MG63 (cell line): ENCODE measurements around the gene MYCBP2. TPM values are rescaled to one million over a fixed set of nuclear protein-coding genes. Genes with fewer than 3 reads are reported as not detected.
"Not testable (repeated sequence)": the region's sequence is repeated elsewhere in the genome, so short reads cannot be mapped to it uniquely, and the experiment has no call there.

Source experiments
- DNase-seq: peaks from one replicate; pipeline ENCODE4 v3.0.0-alpha.2; 2020
- H3K27me3 ChIP-seq: fragments of 250-450 bp; sonication (Bioruptor Pico); 2 replicates; pipeline ENCODE4 v1.5.1; 2020; ENCODE audit warnings: mild to moderate bottlenecking, moderate library complexity
- H3K36me3 ChIP-seq: fragments of 250-450 bp; sonication (Bioruptor Pico); 2 replicates; pipeline ENCODE4 v1.5.1; 2020; ENCODE audit warnings: mild to moderate bottlenecking, moderate library complexity
- H3K4me3 ChIP-seq: fragments of 250-450 bp; sonication (Bioruptor Pico); 2 replicates; pipeline ENCODE4 v1.5.1; 2020; ENCODE audit warnings: mild to moderate bottlenecking, moderate library complexity
- H3K9me3 ChIP-seq: fragments of 250-450 bp; sonication (Bioruptor Pico); 2 replicates; pipeline ENCODE4 v1.5.1; 2020; ENCODE audit warnings: mild to moderate bottlenecking, moderate library complexity
- total RNA-seq: library from RNA; depleted of rRNA; stranded (reverse); fragments of >200 nt; shearing (Covaris generic); gene quantifications from 2 replicates; pipeline ENCODE4 v1.2.3, GENCODE V29; 2014; ENCODE audit warnings: low replicate concordance

Gene MYCBP2
- total RNA-seq, 1 experiment from 2014 or later: 20.5 TPM

- not testable (repeated sequence) for H3K4me3 ChIP-seq, H3K9me3 ChIP-seq, DNase-seq, H3K27me3 ChIP-seq
- H3K36me3 ChIP-seq: peaks cover 11% of the 10 kb centered on the region
These were observed 127.9 kb downstream of the MYCBP2 start for GRCh38 chr13:77198995-77199394.

- Histone ChIP-seq H3K9me3 (no peaks in the 10 kb centered on the region), H3K4me3 (no peak overlapping the region), H3K27me3 (no peaks in the 10 kb centered on the region), H3K36me3 (peaks cover 14% of the 10 kb centered on the region)
- DNase-seq: no peak
These were observed 130.8 kb downstream of the MYCBP2 start for GRCh38 chr13:77196052-77196618.

GRCh38 chr13:77190349-77190958 is 136.4 kb downstream of the MYCBP2 start:
- H3K9me3 ChIP-seq: no peaks in the 10 kb centered on the region
- H3K4me3 ChIP-seq: no peak overlapping the region
- no peak for DNase-seq
- no peaks in the 10 kb centered on the region for H3K27me3 ChIP-seq
- H3K36me3 ChIP-seq: peaks cover 19% of the 10 kb centered on the region

GRCh38 chr13:77185721-77186120 is 141.2 kb downstream of the MYCBP2 start:
- peaks cover 19% of the 10 kb centered on the region for H3K36me3 ChIP-seq
- no peak overlapping the region for H3K4me3 ChIP-seq
- H3K9me3 ChIP-seq: no peaks in the 10 kb centered on the region
- DNase-seq: no peak
- no peaks in the 10 kb centered on the region for H3K27me3 ChIP-seq

DNA sequence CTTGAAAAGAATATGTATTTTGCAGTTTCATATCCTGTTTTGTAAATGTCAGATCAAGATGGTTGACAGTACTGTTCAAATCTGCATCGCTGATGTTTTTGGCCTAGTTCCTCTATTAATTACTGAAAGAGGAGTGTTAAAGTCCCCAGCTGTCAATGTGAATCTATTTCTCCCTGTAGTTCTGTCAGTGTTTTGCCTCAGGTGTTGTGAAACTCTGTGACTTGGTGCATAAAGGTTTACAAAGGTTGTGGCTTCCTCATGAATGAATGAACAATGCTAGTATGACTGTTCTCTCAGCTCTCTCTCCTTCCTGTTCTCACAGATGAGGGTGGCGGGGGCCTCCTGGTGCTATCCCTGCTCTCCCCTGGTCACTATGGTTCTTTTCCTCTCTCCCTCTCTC is 142.4 kb downstream of the MYCBP2 start:
- Histone ChIP-seq H3K4me3 (no peak overlapping the region), H3K9me3 (no peaks in the 10 kb centered on the region), H3K27me3 (no peaks in the 10 kb centered on the region), H3K36me3 (peaks cover 23% of the 10 kb centered on the region)
- DNase-seq: no peak

DNA sequence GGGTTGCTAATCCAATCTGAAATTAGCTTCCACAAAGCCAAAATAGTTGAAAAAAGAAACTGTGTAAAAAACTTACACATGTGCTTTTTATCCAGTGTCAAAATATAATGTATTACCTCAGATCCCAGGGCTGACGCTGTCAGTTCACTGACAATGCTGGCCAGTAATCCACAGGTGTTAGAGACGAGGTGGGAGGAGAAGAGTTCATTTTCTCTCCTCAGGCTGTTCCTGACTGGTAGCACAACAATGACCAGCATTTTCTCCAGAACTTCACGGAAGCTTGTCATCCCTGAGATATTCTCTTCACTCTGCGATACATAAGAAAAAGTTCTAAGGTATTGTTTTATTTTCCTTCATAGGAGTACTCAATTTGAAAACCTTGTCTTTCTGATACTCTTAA is 146.9 kb downstream of the MYCBP2 start:
- Histone ChIP-seq H3K9me3 (no peaks in the 10 kb centered on the region), H3K27me3 (no peaks in the 10 kb centered on the region), H3K36me3 (peaks cover 21% of the 10 kb centered on the region), H3K4me3 (no peak overlapping the region)
- DNase-seq: no peak

DNA sequence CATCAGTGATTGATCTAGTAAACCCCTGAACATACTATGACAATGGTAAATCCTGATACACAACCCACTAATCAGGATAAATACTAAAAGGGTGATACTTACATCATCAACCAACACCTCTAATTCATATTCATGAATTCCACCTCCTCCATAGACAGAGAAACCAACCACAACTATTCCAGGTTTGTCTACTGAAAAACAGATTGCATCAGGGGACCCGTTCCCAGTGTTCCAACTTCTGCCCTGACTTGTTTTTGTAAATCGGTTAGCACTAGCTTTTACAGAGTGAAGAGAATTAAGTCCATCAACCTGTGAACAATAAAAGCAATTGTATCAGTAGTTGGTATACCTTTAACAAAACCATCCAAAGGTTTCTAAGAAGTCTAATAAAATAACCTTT is 149.2 kb downstream of the MYCBP2 start:
- no peak for DNase-seq
- Histone ChIP-seq H3K9me3 (no peaks in the 10 kb centered on the region), H3K36me3 (peaks cover 27% of the 10 kb centered on the region), H3K27me3 (no peaks in the 10 kb centered on the region), H3K4me3 (no peak overlapping the region)

DNA sequence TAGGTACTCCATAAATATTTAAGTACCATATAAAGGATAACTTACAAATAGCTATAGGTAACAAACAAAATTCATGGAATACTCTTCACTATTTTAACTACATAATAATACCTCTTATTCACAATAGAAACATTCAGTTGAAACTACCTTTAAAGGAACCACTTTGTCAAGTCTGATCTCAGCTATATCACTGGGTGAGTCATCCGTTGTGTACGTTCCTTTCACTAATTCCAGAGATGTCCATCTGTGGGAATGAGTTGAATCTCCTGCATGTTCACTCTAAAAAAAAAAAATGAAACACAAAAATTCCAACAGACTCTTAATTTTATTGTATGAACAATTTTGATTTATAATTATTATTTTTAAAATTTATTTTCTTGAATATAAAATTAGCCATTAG is 150.5 kb downstream of the MYCBP2 start:
- no peaks in the 10 kb centered on the region for H3K27me3 ChIP-seq
- no peaks in the 10 kb centered on the region for H3K9me3 ChIP-seq
- no peak for DNase-seq
- H3K36me3 ChIP-seq: peaks cover 30% of the 10 kb centered on the region
- H3K4me3 ChIP-seq: no peak overlapping the region

DNA sequence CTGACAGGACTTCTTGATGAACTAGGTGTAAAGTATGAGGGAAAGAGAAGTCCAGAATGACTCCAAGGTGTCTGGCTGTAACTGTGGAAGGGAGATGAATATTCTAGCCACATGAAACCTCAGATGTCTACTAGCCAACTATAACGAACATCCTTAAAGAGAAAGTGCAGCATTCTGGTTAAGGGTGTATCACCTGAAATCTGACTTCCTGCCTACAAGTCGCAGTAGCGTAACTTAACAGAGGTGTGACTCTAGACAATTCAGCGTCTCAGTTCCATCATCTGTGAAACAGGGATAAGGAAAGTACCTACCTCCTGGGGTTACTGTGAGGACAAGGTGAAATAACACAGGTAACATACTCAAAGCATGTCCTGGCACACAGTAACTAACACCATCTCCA is 154.2 kb downstream of the MYCBP2 start:
- peaks cover 22% of the 10 kb centered on the region for H3K36me3 ChIP-seq

DNA sequence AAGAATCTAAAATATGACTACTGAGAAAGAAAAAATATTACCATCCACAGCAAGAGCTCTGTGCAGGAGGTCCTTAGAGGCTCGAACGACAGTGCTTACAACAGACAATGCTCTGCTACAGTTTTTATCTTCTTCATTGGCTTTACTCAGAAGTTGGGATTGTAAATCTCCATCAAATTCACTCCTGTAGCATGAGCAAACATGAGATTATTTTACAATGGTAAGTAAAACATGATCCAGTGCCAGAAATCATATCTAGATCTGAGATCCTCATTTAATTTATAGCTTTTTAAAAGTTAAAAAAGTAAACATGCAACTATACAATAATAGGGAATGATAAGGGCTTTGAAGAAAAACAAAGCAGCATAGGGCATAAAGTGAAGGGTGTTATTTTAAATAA is 155.4 kb downstream of the MYCBP2 start:
- Histone ChIP-seq H3K9me3 (no peaks in the 10 kb centered on the region), H3K36me3 (peaks cover 19% of the 10 kb centered on the region)
- DNase-seq: no peak

More for the DNA sequence above, 154.2 kb downstream of the MYCBP2 start:
- no peak overlapping the region for H3K4me3 ChIP-seq
- no peak for DNase-seq
- no peaks in the 10 kb centered on the region for H3K27me3 ChIP-seq
- H3K9me3 ChIP-seq: no peaks in the 10 kb centered on the region

DNA sequence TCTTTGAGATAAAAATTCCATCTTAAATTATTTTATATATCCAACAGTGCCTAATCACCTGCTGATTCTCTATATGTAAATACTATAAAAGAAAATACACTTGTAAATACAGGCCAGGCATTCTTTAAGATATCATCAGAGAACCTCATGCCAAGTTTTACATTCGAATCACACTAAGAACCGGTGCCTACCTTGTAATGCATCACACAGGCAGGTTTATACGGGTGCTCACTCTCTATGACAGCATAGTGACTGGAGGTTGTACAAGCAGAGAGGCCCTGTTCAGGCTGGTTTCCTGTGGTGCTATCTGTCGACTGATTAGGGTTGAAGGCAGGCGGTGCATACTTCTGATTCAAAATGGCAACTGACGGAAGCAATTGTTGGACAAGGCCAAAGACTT is 158.7 kb downstream of the MYCBP2 start:
- Histone ChIP-seq H3K36me3 (peaks cover 15% of the 10 kb centered on the region), H3K4me3 (no peak overlapping the region), H3K27me3 (no peaks in the 10 kb centered on the region), H3K9me3 (no peaks in the 10 kb centered on the region)
- no peak for DNase-seq

More for the DNA sequence above, 155.4 kb downstream of the MYCBP2 start:
- no peak overlapping the region for H3K4me3 ChIP-seq
- no peaks in the 10 kb centered on the region for H3K27me3 ChIP-seq

GRCh38 chr13:77150651-77151050 is 176.2 kb downstream of the MYCBP2 start:
- Histone ChIP-seq H3K27me3 (no peaks in the 10 kb centered on the region), H3K4me3 (no peak overlapping the region), H3K36me3 (peaks cover 14% of the 10 kb centered on the region), H3K9me3 (no peaks in the 10 kb centered on the region)
- DNase-seq: no peak

GRCh38 chr13:77143431-77143830 is 183.5 kb downstream of the MYCBP2 start:
- no peaks in the 10 kb centered on the region for H3K27me3 ChIP-seq
- no peak overlapping the region for H3K4me3 ChIP-seq
- no peak for DNase-seq
- no peaks in the 10 kb centered on the region; the same call in none of the 2 replicates for H3K36me3 ChIP-seq
- H3K9me3 ChIP-seq: no peaks in the 10 kb centered on the region

DNA sequence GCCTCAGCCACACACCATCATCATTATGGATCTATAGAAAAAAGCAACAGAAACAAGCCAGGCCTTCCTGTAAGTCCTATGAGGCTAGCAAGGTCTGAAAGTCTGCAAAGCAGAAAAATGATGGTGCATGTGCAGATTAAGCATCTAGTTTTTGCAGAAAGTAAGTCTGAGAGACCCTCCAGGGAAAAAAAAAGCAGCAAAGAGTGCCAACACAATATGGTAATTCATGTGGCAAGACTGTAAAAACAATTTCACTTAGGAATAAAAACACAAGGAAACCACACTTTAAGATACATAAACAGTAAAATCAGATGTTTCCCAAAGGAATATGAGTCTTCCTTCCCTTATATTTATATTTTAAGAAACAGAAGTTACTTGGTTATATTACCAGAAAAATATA is 187.6 kb downstream of the MYCBP2 start:
- Histone ChIP-seq H3K27me3 (no peaks in the 10 kb centered on the region), H3K36me3 (no peaks in the 10 kb centered on the region; the same call in none of the 2 replicates), H3K9me3 (no peaks in the 10 kb centered on the region), H3K4me3 (no peak overlapping the region)
- no peak for DNase-seq

DNA sequence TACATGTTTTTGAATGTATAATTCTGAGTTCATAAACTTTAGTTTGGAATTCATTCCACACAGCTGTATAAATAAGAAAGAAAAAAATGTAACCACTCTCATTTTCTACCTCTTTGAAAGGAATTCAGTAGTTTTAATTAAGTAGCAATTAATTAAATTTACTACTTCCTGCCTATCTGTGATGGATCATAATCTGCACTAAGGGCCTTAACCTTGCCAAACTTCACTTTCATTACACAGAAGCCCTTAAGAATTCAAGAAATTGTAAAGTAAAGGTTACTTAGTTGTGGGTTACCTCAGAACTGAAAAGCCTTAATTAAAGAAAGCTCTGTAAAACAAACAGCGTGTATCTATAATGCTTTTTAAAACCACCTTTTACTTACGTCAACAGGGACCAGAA is 188.1 kb downstream of the MYCBP2 start:
- Histone ChIP-seq H3K4me3 (no peak overlapping the region), H3K9me3 (no peaks in the 10 kb centered on the region), H3K27me3 (no peaks in the 10 kb centered on the region), H3K36me3 (no peaks in the 10 kb centered on the region; the same call in none of the 2 replicates)
- DNase-seq: no peak

- H3K27me3 ChIP-seq: no peaks in the 10 kb centered on the region
- no peaks in the 10 kb centered on the region for H3K9me3 ChIP-seq
- H3K4me3 ChIP-seq: no peak overlapping the region
- no peak for DNase-seq
- H3K36me3 ChIP-seq: peaks cover 4% of the 10 kb centered on the region
These were observed 189.9 kb downstream of the MYCBP2 start for GRCh38 chr13:77136902-77137420.

DNA sequence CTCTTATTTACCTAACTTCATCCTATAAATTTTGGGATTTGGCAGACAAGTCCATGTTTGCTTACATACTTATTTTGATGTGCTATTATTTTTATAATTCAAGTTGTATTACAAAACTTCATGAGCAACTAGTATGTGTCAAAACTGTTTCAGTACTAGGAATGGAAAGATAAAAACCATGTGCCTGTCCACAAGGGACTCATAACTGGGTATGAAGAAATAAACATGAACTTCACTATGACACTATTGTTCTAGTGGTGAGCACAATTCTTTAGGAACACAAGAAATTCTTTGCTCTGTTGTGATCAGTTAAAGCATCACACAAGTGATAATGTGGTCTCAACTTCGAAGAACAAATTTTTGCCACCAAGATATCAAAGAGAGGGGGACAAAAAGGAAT is 202.5 kb downstream of the MYCBP2 start:
- DNase-seq: no peak
- no peaks in the 10 kb centered on the region for H3K27me3 ChIP-seq
- no peaks in the 10 kb centered on the region for H3K9me3 ChIP-seq
- no peak overlapping the region for H3K4me3 ChIP-seq
- H3K36me3 ChIP-seq: no peaks in the 10 kb centered on the region; the same call in 1 of the 2 replicates

DNA sequence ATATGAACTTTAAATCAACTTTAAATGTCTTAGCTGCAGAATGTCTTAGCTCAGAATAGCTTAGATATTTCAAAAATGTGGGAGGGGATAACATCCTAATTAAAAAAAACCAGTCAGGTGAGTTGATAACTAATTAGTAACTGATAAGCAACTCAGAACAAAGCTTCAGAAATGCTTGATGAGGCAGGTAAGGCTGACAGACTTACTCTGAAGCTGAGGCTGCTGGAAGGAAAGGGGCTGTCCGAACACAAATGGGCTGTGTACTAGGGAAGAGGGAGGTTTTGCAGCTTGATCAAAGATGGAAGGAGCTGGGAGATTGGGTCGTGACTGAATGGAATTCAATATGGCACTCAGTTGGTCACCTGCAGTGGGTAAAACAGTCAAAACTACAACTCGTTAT is 208.8 kb downstream of the MYCBP2 start:
- H3K36me3 ChIP-seq: no peaks in the 10 kb centered on the region; the same call in 1 of the 2 replicates
- no peak for DNase-seq
- H3K27me3 ChIP-seq: no peaks in the 10 kb centered on the region
- no peak overlapping the region for H3K4me3 ChIP-seq
- no peaks in the 10 kb centered on the region for H3K9me3 ChIP-seq
